ENCODE data around the gene SLCO4A1.

GRCh38 chr20:62688083-62688482 is 45.8 kb downstream of the SLCO4A1 start:
- TF ChIP-seq ZNF184 (CRISPR knock-in tag; IDR thresholded peaks at IDR 0.05): no peak
- TF ChIP-seq ZNF224 (CRISPR knock-in tag; IDR thresholded peaks at IDR 0.05): no peak
- no peak for TF ChIP-seq ARID4B (CRISPR knock-in tag; IDR thresholded peaks at IDR 0.05)
- TF ChIP-seq, protein P1, sequence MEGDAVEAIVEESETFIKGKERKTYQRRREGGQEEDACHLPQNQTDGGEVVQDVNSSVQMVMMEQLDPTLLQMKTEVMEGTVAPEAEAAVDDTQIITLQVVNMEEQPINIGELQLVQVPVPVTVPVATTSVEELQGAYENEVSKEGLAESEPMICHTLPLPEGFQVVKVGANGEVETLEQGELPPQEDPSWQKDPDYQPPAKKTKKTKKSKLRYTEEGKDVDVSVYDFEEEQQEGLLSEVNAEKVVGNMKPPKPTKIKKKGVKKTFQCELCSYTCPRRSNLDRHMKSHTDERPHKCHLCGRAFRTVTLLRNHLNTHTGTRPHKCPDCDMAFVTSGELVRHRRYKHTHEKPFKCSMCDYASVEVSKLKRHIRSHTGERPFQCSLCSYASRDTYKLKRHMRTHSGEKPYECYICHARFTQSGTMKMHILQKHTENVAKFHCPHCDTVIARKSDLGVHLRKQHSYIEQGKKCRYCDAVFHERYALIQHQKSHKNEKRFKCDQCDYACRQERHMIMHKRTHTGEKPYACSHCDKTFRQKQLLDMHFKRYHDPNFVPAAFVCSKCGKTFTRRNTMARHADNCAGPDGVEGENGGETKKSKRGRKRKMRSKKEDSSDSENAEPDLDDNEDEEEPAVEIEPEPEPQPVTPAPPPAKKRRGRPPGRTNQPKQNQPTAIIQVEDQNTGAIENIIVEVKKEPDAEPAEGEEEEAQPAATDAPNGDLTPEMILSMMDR (IDR thresholded peaks at IDR 0.05 in 2 of 3, conservative IDR thresholded peaks at IDR 0.05 in 1 of 3; ENCODE audit: insufficient read depth in 2 of 3, low read depth in 1 of 3, low read length in 3 of 3): no peak
- TF ChIP-seq TAL1 (IDR thresholded peaks at IDR 0.05): no peak
- TF ChIP-seq, protein P2, sequence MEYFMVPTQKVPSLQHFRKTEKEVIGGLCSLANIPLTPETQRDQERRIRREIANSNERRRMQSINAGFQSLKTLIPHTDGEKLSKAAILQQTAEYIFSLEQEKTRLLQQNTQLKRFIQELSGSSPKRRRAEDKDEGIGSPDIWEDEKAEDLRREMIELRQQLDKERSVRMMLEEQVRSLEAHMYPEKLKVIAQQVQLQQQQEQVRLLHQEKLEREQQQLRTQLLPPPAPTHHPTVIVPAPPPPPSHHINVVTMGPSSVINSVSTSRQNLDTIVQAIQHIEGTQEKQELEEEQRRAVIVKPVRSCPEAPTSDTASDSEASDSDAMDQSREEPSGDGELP (CRISPR knock-in tag; IDR thresholded peaks at IDR 0.05; ENCODE audit: borderline replicate concordance): no peak
- TF ChIP-seq HNRNPL (IDR thresholded peaks at IDR 0.05; ENCODE audit: low read depth, low read length): no peak
- no peak for TF ChIP-seq GABPA (tag; conservative IDR thresholded peaks at IDR 0.05; ENCODE audit: low read depth)
- TF ChIP-seq THAP7 (CRISPR knock-in tag; IDR thresholded peaks at IDR 0.05): no peak
- TF ChIP-seq ZNF143 (CRISPR knock-in tag; IDR thresholded peaks at IDR 0.05): no peak
- no peak for TF ChIP-seq RCOR1 (IDR thresholded peaks at IDR 0.05; ENCODE audit: borderline replicate concordance in 1 of 2, low read depth in 2 of 2, low read length in 2 of 2)
- no peak for TF ChIP-seq YY1 (IDR thresholded peaks at IDR 0.05; ENCODE audit: borderline replicate concordance in 1 of 3, control insufficient read depth in 1 of 3, extremely low read depth in 1 of 3, insufficient read depth in 3 of 3, insufficient read length in 1 of 3, insufficient replicate concordance in 2 of 3, low read depth in 1 of 3, low read length in 2 of 3)

All from K562 (cell line).